Inflammatory macrophage treated with lipopolysaccharide for 4 hours (primary cell): Measurements from ENCODE around the gene ETF1.
"Not testable (repeated sequence)": the region's sequence is repeated elsewhere in the genome, so short reads cannot be mapped to it uniquely, and the experiment has no call there.

Experiments used
- DNase-seq: peaks from one replicate; pipeline ENCODE4 v3.0.0-alpha.2; 2020

ETF1 gene

DNA sequence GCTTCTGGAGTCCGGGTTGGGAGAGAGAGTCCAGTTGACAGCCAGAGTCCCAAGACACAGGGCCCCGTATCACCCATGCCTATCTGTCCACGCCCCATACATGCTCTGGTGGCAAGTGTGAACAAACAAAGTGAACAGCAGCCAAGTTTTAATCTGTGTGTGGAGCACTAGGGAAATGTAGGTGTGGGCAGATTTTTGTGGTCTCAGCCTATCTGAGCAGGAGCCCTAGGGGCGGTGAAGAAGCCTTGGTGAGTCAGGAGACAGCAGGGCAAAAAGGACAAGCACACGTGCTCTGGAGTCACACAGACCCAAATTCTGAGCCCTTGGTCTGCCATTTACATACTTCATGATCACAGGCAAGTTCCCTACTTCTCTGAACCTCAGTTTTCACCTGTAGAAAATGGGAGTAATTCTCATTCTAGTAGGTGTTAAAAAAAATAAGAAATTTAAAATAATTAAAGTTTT is 54.5 kb downstream of the ETF1 start:
- DNase-seq, result peak; percentile 41

DNA sequence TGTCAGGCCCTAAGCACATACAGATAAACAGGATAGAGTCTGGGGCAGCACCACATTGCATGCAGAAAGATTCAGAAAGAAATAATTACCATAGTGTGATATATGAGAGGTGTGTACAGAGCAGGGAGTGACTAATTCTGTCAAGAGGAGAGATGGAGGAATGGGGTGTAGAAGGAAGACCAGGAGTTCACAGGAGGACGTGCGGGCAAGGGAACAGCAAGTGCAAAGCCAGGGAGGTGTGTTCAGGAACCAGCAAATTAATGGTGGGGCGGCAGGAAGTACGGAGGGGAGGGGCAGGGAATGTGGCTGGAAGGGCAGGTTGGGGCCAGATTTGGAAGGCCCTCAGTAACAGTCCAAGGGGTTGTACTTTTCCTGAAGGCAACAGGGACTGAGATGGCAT is 60.4 kb downstream of the ETF1 start:
- DNase-seq, result no peak

DNA sequence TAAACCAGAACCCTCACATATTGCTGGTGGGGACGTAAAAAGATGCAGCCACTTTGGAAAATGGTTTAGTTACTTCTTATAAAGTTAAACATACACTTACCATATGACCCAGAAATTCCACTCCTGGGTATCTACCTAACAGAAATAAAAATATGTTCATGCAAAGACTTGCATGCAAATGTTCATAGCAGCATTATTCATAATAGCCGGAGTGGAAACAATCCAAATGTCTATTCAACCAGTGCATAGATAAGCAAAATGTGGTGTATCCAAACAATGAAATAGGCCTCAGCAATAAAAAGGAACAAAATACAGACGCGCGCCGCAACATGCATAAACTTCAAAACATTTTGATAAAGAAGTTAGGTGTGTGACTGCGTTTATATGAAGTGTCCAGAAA is 66.1 kb downstream of the ETF1 start:
- DNase-seq, result no peak

DNA sequence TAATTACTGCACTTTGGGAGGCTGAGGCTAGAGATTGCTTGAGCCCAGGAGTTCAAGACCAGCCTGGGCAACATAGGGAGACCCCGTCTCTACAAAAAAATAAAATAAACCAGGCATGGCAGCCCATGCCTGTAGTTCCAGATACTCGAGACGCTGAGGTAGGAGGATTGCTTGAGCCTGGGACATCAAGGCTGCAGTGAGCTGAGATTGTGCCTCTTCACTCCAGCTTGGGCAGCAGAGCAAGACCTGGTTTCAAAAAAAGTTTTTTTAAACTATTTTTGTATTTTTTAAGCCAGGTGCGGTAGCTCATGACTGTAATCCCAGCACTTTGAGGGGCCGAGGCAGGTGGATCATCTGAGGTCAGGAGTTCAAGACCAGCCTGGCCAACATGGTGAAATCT is 69.9 kb downstream of the ETF1 start:
- not testable (repeated sequence) for DNase-seq

DNA sequence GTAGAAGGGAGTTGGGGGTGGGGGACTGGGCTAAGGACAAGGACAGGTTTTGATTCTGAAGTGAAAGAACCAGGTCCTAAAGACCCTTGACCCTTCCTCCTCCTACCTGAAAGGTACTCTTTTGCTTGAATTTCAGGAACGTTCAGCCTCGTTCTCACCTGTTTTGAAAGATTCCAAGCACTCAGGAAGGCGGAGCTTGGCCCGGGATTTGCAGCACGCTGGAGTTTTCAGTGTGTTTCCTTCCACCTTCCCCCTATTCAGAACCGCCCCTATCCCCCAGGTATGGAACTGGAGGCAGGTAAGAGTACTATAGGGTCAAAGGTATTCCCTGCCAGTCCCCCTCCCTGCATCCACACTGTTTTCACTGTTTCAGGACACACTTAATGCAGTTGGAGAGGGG is 70.7 kb downstream of the ETF1 start:
- DNase-seq, result no peak

DNA sequence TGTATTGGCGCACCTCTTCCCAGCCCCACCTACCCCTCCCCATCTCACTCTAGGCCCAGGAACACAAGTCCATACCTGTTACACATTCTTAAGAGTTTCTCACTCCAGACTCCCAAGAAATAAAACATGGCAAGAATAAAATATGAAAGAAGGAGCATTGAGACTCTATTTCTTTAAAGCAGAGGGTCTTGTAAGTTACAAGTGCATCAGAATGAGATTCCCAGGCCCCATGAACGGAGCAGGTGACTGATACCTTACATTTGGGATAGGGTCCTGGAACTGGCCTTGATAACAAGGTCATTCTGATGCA is 72.0 kb downstream of the ETF1 start:
- no peak for DNase-seq

DNA sequence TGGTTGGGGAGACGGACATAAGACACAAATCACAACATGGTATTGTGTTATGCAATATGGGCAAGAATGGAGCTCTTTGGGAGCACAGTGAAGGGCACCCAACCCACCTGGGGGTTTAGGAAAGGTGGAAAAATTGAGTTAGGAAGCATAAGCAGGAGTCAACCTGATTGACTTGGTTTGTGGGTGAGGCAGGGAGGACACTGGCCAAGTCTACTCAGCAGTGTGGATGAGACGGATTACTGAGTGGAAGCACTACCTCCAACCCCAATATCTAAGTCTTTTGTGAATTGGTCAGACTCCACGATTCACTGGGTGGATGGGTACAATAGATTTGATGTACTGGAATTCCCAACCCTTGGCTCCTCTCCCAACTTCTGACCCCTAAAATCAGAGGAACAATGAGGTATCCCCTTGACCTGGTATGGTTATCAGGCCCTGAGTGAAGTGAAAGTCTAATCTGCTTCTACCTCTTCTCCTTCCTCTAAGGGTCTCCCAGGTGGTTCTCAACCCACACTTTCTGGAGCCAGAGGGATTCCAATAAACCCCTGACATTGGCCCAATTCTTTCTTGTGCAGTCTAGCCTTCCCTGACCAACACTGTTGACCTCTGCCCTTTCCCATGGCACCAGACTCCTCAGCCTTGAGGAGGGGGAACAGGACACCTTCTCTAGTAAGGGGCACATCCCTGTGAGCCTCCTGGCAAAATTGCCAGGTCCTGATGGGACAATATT is 72.5 kb downstream of the ETF1 start:
- no peak for DNase-seq

DNA sequence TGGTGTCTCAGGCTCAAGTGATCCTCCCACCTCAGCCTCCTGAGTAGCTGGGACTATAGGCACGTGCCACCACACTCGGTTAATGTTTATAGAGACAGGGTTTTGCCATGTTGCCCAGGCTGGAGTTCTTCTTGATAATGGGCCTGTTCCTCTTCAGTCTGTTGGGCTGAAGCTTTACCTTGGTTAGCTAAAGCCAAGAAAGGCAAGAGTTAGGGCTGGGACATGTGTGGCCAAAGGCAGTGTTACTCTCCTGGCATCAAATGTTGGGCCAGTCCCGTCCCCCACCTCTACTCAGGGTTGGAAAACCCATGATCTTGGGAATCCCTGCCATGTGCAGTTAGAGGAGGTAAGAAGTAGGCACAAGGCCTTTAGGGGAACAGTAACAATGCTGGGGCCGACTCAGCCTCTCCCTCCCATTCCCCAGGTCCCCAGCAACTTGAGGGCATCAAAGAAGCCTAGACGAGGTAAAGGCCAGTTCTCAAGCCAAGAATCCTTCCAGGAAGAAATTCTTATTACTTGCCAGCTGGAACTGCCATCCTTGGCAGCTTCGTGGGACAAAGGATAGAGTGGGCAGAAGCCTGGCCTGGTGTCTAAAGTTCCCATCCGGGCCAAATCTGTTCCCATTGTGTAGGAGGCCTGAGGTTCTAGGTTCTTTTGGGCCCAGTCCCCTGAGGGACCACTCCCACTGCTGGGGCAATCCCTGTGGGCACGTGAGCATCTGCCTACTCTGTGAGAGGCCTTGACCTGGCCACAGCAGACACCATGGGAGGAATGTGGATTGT is 73.3 kb downstream of the ETF1 start:
- DNase-seq, result no peak

DNA sequence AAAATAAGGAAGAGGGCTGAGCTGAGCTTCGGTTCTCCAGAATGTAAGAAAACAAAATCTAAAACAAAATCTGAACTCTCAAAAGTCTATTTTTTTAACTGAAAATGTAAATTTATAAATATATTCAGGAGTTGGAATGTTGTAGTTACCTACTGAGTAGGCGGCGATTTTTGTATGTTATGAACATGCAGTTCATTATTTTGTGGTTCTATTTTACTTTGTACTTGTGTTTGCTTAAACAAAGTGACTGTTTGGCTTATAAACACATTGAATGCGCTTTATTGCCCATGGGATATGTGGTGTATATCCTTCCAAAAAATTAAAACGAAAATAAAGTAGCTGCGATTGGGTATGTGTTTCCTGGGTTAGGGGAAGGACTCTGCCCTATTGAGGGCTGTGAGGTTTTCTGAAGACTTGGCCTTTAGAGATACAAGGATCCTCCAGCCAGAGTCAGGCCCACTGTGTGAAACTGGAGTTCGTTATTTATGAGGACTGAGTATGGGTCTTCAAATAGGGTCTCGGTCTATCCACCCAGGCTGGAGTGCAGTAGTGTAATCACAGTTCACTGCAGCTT is 74.0 kb downstream of the ETF1 start:
- no peak for DNase-seq

DNA sequence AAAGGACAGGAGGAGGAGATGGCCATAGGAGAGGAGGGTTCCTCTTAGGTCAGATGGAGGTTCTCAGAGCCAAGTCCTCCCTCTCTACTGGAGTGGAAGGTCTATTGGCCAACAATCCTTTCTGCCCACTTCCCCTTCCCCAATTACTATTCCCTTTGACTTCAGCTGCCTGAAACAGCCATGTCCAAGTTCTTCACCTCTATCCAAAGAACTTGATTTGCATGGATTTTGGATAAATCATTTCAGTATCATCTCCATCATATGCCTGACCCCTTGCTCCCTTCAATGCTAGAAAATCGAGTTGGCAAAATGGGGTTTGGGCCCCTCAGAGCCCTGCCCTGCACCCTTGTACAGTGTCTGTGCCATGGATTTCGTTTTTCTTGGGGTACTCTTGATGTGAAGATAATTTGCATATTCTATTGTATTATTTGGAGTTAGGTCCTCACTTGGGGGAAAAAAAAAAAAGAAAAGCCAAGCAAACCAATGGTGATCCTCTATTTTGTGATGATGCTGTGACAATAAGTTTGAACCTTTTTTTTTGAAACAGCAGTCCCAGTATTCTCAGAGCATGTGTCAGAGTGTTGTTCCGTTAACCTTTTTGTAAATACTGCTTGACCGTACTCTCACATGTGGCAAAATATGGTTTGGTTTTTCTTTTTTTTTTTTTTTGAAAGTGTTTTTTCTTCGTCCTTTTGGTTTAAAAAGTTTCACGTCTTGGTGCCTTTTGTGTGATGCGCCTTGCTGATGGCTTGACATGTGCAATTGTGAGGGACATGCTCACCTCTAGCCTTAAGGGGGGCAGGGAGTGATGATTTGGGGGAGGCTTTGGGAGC is 74.7 kb downstream of the ETF1 start:
- peak; percentile 67 for DNase-seq

DNA sequence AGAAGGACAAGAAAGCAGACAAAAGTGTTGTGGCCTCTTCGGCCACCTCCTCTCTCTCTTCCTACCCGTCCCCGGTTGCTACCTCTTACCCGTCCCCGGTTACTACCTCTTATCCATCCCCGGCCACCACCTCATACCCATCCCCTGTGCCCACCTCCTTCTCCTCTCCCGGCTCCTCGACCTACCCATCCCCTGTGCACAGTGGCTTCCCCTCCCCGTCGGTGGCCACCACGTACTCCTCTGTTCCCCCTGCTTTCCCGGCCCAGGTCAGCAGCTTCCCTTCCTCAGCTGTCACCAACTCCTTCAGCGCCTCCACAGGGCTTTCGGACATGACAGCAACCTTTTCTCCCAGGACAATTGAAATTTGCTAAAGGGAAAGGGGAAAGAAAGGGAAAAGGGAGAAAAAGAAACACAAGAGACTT is 75.3 kb downstream of the ETF1 start:
- DNase-seq, result no peak

DNA sequence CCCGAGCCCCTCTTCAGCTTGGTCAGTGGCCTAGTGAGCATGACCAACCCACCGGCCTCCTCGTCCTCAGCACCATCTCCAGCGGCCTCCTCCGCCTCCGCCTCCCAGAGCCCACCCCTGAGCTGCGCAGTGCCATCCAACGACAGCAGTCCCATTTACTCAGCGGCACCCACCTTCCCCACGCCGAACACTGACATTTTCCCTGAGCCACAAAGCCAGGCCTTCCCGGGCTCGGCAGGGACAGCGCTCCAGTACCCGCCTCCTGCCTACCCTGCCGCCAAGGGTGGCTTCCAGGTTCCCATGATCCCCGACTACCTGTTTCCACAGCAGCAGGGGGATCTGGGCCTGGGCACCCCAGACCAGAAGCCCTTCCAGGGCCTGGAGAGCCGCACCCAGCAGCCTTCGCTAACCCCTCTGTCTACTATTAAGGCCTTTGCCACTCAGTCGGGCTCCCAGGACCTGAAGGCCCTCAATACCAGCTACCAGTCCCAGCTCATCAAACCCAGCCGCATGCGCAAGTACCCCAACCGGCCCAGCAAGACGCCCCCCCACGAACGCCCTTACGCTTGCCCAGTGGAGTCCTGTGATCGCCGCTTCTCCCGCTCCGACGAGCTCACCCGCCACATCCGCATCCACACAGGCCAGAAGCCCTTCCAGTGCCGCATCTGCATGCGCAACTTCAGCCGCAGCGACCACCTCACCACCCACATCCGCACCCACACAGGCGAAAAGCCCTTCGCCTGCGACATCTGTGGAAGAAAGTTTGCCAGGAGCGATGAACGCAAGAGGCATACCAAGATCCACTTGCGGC is 75.9 kb downstream of the ETF1 start:
- no peak for DNase-seq

DNA sequence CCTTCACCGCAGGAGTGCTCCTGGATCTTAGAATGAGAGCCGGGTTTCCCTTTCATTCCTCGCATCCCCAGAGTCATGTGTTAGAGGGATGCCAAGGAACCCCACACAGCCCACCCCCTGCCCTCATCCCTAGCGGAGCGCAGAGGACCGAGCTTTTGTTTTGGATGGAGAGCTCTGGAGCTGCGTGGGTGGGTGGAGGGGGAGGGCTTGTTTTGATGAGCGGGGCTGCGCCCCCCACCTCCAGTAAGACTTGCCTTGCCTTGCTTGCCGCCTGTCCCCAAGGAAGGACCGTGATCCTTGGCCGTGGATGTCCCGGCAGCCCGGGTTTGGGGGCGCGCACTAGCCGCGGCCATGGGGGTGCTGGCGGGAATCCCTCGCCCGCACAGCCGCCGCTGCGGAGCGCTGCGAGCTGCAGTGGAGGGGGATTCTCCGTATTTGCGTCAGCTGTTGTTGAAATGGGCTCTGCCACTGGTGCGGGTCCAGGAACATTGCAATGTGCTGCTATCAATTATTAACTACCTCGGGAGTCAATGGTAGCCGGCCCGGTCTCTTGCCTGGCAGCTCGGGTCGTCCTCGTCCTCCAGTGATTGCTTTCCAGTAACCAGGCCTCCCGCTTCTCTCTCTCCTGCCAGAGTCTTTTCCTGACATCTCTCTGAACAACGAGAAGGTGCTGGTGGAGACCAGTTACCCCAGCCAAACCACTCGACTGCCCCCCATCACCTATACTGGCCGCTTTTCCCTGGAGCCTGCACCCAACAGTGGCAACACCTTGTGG is 76.7 kb downstream of the ETF1 start:
- no peak for DNase-seq

DNA sequence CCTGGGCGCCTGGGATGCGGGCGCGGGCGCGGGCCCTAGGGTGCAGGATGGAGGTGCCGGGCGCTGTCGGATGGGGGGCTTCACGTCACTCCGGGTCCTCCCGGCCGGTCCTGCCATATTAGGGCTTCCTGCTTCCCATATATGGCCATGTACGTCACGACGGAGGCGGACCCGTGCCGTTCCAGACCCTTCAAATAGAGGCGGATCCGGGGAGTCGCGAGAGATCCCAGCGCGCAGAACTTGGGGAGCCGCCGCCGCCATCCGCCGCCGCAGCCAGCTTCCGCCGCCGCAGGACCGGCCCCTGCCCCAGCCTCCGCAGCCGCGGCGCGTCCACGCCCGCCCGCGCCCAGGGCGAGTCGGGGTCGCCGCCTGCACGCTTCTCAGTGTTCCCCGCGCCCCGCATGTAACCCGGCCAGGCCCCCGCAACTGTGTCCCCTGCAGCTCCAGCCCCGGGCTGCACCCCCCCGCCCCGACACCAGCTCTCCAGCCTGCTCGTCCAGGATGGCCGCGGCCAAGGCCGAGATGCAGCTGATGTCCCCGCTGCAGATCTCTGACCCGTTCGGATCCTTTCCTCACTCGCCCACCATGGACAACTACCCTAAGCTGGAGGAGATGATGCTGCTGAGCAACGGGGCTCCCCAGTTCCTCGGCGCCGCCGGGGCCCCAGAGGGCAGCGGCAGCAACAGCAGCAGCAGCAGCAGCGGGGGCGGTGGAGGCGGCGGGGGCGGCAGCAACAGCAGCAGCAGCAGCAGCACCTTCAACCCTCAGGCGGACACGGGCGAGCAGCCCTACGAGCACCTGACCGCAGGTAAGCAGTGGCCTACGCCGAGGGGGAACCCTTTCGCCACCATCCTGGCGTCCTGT is 77.5 kb downstream of the ETF1 start, which contains the start of gene EGR1:
Gene EGR1, plus strand, starts transcription at position 219 of the 864 bp plus-strand sequence. Its CDS starts 283 bp downstream, at position 502.
- peak; percentile 94 for DNase-seq

DNA sequence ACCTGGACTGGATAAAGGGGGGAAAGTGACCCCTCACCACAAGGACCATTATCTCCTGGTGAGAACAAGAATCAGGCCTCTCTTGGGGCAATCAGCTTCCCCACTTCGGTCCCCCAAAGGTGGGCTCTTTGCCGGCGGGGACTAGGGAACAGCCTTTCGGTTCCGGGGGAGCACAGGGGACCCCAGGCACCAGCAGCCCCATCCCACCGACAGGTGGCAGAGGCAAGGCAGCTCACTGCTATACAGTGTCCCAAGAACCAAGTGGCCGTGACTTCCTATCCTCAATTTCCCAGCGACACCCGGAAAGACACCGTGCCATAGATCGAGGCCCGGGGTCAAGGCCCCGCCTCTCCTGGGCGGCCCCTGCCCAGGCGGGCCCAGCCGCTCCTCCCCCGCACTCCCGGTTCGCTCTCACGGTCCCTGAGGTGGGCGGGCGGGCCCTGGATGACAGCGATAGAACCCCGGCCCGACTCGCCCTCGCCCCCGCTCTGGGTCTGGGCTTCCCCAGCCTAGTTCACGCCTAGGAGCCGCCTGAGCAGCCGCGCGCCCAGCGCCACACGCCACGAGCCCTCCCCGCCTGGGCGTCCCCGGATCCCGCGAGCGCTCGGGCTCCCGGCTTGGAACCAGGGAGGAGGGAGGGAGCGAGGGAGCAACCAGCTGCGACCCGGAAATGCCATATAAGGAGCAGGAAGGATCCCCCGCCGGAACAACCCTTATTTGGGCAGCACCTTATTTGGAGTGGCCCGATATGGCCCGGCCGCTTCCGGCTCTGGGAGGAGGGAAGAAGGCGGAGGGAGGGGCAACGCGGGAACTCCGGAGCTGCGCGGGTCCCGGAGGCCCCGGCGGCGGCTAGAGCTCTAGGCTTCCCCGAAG is 78.4 kb downstream of the ETF1 start:
- DNase-seq, result peak; percentile 99

DNA sequence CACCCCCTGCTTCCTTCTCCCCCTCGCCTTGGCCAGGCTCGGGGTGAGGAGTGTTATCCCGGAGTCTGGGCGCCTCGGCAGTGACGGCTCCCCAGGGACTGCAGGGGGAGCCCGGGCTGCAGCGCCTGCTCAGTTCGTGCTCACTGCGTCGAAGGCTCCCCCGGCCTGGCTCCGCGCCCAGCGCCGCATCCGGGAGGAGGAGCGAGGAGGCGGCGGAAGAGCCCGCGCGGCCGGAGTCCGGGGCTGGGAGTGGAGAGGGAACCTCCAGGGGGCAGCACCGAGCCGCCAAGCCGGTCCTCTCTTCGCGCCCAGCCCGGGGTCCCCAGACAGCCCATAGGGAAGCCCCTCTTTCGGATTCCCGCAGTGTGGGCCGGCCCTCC is 79.0 kb downstream of the ETF1 start:
- peak; percentile 96 for DNase-seq

DNA sequence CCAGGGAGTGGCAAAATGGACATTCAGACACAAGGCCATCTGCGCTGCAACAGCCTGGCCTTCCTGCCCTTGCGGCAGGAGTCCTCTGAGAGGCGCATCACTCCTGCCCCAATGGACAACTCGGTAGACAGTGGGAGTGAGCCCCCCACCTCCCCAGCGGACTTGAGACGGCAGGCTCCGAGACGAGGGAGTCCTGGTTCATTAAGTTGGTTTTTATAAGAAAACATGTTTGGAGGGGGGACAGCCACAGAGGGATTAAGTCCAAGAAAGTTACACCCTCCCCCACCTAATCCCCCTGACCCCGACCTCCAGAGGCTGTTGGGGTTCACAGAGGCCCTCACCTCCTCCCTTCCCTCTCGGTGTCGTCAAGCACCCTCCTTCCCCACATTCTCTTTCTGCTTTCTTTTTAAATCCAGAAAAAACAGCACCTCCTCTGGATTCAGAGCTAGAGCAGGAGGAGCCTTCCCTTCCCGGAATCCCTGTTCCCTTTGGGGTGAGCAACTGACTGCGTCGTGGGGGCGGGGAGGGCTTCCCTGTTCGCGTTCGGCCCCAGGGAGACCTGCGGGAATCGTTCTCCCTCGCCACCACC is 79.5 kb downstream of the ETF1 start:
- DNase-seq, result no peak

DNA sequence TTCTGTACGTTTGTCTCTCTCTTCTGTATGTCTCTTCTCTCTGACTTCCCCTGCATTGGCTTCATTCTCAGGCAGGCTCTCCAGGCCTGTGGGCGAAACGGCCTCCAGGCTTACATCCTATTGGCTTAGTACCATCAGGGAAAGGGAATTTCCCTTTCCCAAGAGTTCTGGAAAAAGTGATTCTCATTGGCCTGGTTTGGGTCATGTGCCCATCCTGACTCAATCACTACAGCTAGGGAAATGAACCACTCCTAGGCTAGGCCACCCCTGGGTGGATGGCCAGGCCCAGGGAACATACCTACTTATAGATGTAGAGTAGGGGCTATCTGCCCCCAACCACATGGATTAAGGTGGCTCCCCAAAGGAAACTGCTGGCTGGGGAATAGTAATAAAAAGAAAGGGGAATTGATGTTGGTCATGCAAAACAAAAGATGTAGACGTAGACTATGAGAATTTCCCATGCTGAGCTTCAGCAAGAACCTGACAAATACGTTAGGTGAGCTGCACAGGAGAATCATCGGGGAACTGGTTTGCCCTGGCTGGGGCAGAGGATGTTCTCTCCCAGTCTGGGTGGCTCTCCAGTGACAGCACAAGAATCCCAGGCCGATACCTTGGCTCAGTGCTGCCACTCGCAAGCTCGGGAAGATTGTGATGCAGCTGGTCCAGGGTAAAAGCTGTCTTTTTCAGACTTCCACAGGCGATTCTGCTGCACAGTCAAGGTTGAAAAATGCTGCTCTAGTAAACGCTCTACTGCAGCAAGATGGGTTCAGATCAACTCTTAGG is 81.5 kb downstream of the ETF1 start:
- DNase-seq, result peak; percentile 84
